ENCODE data around the gene PHLDB1.

Gene PHLDB1

GRCh38 chr11:118660681-118661424 is 53.4 kb downstream of the PHLDB1 start:
- Histone ChIP-seq H3F3A (ENCODE audit: control insufficient read depth, insufficient read depth) (no peaks in the 10 kb centered on the region), H3K4me1 (ENCODE audit: control insufficient read depth, low read length) (0 out of 2 replicates have a peak, but pooled peaks cover 4% of the 10 kb centered on the region), H3K9me3 (ENCODE audit: control insufficient read depth, insufficient read depth, low read length) (no peaks in the 10 kb centered on the region), H3K4me3 (ENCODE audit: low read length) (no peak overlapping the region), H3K36me3 (ENCODE audit: control insufficient read depth, low read length) (no peaks in the 10 kb centered on the region), H3K4me2 (ENCODE audit: low read length) (no peak overlapping the region), H4K20me1 (ENCODE audit: control insufficient read depth, insufficient read depth, low read depth, low read length) (no peaks in the 10 kb centered on the region), H3K79me2 (ENCODE audit: control insufficient read depth, low read length) (no peaks in the 10 kb centered on the region), H3K27me3 (ENCODE audit: control insufficient read depth, low read length) (no peaks in the 10 kb centered on the region), H3K9me2 (replicated peaks; ENCODE audit: control insufficient read depth, low read length) (no peaks in the 10 kb centered on the region), H3K27ac (ENCODE audit: low read depth, low read length) (no peak overlapping the region)
- TF ChIP-seq CTCF (IDR thresholded peaks at IDR 0.05; ENCODE audit: low read depth, low read length, poor library complexity, severe bottlenecking) (no peak), EZH2phosphoT487 (IDR thresholded peaks at IDR 0.05; ENCODE audit: borderline replicate concordance, low read length) (no peak)

GRCh38 chr11:118661425-118662301 is 54.2 kb downstream of the PHLDB1 start:
- H3K79me2 ChIP-seq (ENCODE audit: control insufficient read depth, low read length) = no peaks in the 10 kb centered on the region
- no peaks in the 10 kb centered on the region for H3K9me3 ChIP-seq (ENCODE audit: control insufficient read depth, insufficient read depth, low read length)
- TF ChIP-seq EZH2phosphoT487 (IDR thresholded peaks at IDR 0.05; ENCODE audit: borderline replicate concordance, low read length) (no peak), CTCF (IDR thresholded peaks at IDR 0.05; ENCODE audit: low read depth, low read length, poor library complexity, severe bottlenecking) (no peak)
- H3K4me2 ChIP-seq (ENCODE audit: low read length) = no peak overlapping the region
- no peak overlapping the region for H3K27ac ChIP-seq (ENCODE audit: low read depth, low read length)
- H3K27me3 ChIP-seq (ENCODE audit: control insufficient read depth, low read length) = no peaks in the 10 kb centered on the region
- H3K36me3 ChIP-seq (ENCODE audit: control insufficient read depth, low read length) = no peaks in the 10 kb centered on the region
- H3K4me3 ChIP-seq (ENCODE audit: low read length) = no peak overlapping the region
- H4K20me1 ChIP-seq (ENCODE audit: control insufficient read depth, insufficient read depth, low read depth, low read length) = no peaks in the 10 kb centered on the region
- H3K9me2 ChIP-seq (replicated peaks; ENCODE audit: control insufficient read depth, low read length) = no peaks in the 10 kb centered on the region
- H3F3A ChIP-seq (ENCODE audit: control insufficient read depth, insufficient read depth) = no peaks in the 10 kb centered on the region
- H3K4me1 ChIP-seq (ENCODE audit: control insufficient read depth, low read length) = 0 out of 2 replicates have a peak, but pooled peaks cover 4% of the 10 kb centered on the region

GRCh38 chr11:118662401-118663271 is 55.2 kb downstream of the PHLDB1 start:
- Histone ChIP-seq H3K9me3 (ENCODE audit: control insufficient read depth, insufficient read depth, low read length) (no peaks in the 10 kb centered on the region), H3K27ac (ENCODE audit: low read depth, low read length) (no peak overlapping the region), H3K36me3 (ENCODE audit: control insufficient read depth, low read length) (no peaks in the 10 kb centered on the region), H3K27me3 (ENCODE audit: control insufficient read depth, low read length) (no peaks in the 10 kb centered on the region), H3K4me1 (ENCODE audit: control insufficient read depth, low read length) (0 out of 2 replicates have a peak, but pooled peaks cover 4% of the 10 kb centered on the region), H4K20me1 (ENCODE audit: control insufficient read depth, insufficient read depth, low read depth, low read length) (no peaks in the 10 kb centered on the region), H3K79me2 (ENCODE audit: control insufficient read depth, low read length) (no peaks in the 10 kb centered on the region), H3K9me2 (replicated peaks; ENCODE audit: control insufficient read depth, low read length) (no peaks in the 10 kb centered on the region), H3K4me3 (ENCODE audit: low read length) (no peak overlapping the region), H3K4me2 (ENCODE audit: low read length) (no peak overlapping the region), H3F3A (ENCODE audit: control insufficient read depth, insufficient read depth) (no peaks in the 10 kb centered on the region)
- TF ChIP-seq EZH2phosphoT487 (IDR thresholded peaks at IDR 0.05; ENCODE audit: borderline replicate concordance, low read length) (no peak), CTCF (IDR thresholded peaks at IDR 0.05; ENCODE audit: low read depth, low read length, poor library complexity, severe bottlenecking) (no peak)
